ENCODE data around the gene TVP23A.

The TVP23A gene

GRCh38 chr16:10817963-10818941 is at the start of gene TVP23A:
TVP23A (minus strand) TSS chr16:10818794; CDS start chr16:10818493, 301 bp downstream.
- ATAC-seq = no peak

- ATAC-seq = no peak
Measured at GRCh38 chr16:10868104-10868595, 49.6 kb upstream of the TVP23A start.

DNA sequence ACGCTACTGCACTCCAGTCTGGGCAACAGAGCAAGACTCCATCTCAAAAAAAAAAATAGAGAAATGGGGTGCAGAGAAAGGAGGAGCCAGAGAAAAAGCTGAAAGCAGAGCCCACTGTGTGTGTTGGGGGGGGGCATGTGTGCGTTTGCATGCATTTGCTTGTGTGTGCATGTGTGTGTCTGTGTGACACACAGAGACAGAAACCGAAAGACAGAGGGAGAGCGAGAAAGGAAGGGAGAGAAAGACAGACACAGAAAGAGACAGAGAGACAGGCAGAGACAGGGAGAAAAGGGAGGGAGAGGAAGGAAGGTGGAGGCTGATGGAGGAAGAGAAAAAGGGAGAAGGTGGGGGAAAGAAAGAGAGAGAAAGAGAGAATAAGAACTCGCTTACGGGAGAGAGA is 48.6 kb upstream of the TVP23A start:
- ATAC-seq = no peak

DNA sequence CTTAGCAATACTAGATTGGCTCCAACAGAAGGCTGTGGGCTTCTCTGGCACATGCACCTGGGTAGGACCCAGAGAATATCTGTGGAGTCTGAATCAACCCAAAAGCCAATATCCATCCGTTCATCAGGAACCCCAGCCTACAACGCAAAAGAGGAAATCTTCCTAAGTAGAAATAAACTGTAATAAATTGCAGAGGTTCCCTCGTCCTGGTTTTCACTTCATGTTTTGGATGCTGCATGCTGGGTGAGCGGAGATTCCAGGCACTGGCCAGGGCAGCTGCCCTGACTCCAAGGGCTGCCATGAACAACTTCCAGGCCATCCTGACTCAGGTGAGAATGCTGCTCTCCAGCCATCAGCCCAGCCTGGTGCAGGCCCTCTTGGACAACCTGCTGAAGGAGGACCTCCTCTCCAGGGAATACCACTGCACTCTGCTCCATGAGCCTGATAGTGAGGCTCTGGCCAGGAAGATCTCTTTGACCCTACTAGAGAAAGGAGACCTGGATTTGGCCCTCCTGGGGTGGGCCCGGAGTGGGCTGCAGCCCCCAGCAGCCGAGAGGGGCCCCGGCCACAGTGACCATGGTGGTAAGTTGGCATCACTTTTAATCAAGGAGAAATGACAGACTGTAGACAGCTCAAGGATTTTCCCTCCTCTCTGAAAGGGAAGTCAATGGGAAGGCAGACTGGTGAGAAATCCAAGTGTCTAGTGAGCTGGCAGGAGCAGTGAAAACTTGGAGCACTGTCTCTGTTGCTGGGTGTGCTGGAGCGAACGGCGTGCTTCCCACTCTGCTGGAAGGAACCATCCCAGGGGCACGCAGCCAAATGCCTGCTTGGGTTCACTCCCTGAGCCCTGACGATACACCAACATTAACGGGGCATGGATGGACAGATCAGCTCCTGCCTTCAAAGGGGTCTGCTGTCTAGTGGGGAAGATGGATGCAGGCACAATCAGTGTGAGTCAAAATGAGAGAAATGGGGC is 47.7 kb upstream of the TVP23A start:
- no peak for ATAC-seq

DNA sequence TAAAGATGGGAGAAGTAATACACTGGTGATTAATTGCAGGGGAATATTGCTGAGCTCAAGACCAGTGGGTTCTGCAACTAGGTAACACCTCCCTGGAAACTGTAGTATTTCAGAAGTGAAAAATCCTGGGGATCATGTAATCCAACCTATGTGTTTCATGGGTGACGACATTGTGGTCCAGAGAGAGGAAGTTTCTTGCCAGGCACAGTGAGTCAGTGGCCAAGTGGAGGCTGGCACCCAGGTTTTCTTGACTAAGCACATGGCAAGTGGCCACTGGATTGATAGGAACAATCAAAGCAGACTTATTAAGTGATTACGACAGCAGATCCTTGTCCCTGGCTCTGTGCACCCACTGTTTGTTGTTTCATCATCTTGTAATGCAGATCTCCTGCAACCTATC is 43.8 kb upstream of the TVP23A start:
- no peak for ATAC-seq

GRCh38 chr16:10859658-10860057 is 41.1 kb upstream of the TVP23A start:
- no peak for ATAC-seq

GRCh38 chr16:10859020-10859419 is 40.4 kb upstream of the TVP23A start:
- ATAC-seq = no peak

DNA sequence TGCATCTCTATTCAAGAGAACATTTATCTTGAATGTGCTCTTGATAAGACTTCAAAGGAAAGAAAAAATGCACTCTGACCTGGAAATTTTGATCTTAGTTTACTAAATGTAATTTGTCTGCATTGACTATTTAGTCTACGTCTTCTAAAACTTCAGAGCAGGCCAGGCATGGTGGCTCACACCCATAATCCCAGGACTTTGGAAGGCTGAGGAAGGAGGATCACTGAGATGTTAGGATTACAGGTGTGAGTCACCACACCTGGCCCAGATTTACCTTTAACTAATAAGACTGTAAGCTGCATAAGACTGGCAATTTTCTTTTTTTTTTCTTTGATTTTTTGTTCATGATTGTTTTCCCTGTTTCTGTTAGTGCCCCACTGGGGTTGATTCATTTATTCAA is 39.6 kb upstream of the TVP23A start:
- no peak for ATAC-seq

DNA sequence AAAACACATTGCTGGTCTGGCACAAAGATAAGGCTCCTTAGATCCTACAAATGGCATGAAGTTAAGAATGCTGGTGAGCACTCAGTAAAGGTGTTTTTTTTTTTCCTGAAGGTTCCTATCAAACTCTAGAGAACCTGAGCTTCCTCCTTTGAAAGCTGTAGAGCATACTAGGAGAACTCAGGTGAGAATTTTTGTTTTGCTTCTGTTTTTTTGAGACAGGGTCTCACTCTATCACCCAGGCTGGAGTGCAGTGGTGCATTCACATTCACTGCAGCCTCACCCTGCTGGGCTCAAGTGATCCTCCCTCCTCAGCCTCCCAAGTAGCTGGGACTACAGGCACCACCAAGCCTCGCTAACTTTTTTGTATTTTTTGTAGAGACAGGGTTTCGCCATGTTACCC is 37.4 kb upstream of the TVP23A start:
- ATAC-seq = no peak

- ATAC-seq = no peak
Measured at GRCh38 chr16:10852948-10853347, 34.4 kb upstream of the TVP23A start.

- ATAC-seq = no peak
Measured at GRCh38 chr16:10852286-10852685, 33.7 kb upstream of the TVP23A start.

DNA sequence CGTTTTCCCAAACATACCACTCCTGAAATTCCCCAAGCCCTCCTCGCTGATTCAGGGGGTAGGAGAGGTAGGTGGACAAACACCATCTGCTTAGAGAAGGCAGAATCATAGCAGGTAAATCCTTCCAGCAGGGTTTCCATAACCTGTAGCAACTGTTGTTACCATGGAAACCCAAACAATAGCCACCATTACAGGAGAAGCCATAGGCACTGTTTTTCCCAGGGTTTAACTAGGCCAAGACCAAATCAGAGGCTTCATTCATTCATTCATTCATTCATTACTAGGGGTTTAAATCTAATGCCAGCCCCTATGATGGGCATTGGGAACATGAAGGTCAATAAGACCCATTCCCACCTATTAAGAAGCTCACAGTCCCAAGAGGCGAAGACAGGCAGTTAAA is 32.9 kb upstream of the TVP23A start:
- no peak for ATAC-seq

DNA sequence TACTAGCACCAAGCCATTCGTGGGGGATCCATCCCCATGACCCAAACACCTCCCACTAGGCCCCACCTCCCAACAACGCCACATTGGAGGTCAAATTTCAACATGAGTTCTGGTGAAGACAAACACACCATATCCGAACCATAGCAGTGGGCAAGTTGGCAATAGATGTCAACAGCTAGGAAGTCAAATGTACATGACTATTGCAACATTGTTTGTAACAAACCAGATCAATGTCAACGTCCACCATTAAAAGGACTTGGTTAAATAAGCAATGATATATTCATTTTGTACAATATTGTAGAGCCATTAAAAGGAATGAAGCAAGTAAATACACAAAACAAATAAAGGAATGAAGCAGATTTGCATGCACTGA is 31.9 kb upstream of the TVP23A start:
- ATAC-seq = no peak

- ATAC-seq = no peak
Measured at GRCh38 chr16:10849736-10850477, 31.3 kb upstream of the TVP23A start.

- ATAC-seq = no peak
Measured at GRCh38 chr16:10847176-10847575, 28.6 kb upstream of the TVP23A start.

GRCh38 chr16:10846213-10846998 is 27.8 kb upstream of the TVP23A start:
- ATAC-seq = no peak

DNA sequence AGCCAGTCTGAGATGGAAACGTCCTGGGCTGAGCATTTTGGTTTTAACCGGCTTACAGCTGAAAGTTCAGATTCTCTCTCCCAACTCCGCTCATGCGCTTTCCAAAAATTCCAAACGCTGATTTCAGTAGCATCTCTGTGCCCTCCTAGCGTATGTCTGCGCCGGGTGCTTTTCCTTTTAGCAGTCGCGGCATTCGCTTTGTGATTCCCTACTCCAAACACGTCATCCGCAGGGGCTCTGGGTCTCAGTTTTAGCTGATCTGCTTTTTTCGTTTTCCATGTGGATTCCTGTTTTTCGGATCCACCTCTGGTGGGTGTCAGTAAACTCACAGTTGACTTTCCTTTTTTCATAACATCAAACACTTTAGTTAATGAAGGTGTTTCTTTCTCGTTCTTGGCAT is 22.1 kb upstream of the TVP23A start:
- no peak for ATAC-seq

- ATAC-seq = no peak
Measured at GRCh38 chr16:10839279-10839666, 20.7 kb upstream of the TVP23A start.

GRCh38 chr16:10838621-10839278 is 20.2 kb upstream of the TVP23A start:
- ATAC-seq = no peak

DNA sequence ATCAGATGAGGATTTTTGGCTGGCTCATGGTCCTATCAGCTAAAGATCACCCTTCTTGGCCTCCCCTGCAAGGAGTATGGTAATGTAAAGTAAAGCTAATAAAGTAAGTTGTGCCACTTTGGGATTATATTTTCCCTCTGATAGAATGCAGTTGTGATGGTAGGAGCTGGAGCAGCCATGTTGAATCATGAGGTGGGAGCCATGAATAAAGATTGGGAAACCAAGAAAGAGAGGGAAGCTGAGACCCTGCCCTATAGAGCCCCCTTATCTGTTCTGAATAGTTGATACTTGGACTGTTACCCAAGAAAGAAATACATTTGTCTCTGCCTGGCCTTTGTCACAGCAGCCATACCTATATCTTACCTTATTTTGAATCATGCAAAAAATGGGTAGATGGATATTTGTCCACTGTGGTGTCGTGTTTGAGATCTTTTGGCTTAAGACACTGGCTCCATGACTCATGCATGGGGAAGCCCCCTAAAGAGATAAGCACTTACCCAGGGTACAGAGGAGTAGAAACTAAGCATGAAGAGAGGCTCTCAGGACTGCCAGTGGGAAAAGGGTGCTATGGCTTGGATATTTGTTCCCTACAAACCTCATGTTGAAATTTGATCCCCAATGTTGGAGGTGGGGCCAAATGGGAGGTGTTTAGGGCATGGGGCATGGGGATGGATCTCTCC is 17.7 kb upstream of the TVP23A start:
- no peak for ATAC-seq
